PC-3 (cell line): Measurements from ENCODE around the gene RPL10A. TPM values are rescaled to one million over a fixed set of nuclear protein-coding genes. Genes with fewer than 3 reads are reported as not detected.

Experiments
- ATAC-seq: fragments of 200-7000 bp; cut with Tn5 transposase; 2 replicates; pipeline ENCODE4 v1.9.1; 2020; ENCODE audit warnings: mild to moderate bottlenecking, moderate library complexity
- BruUV-seq: library from RNA; stranded (reverse); fragments of 400-500 nt; replicated peaks from 2 replicates; lab custom pipeline; 2021; lab: Mats Ljungman, UMichigan
- CTCF ChIA-PET: fragments of 300-600 bp; sonication (Branson Sonifier 250); formaldehyde crosslinking; loops from one replicate; lab custom pipeline; 2022; ENCODE audit warnings: antibody characterized with exemption; lab: Charles Lee
- POLR2A ChIA-PET: fragments of 300-600 bp; sonication (Branson Sonifier 250); formaldehyde crosslinking; loops from one replicate; lab custom pipeline; 2022; ENCODE audit warnings: antibody characterized with exemption; ENCODE audit not compliant: unreplicated experiment; lab: Charles Lee
- DNase-seq: peaks from one replicate; pipeline ENCODE4 v3.0.0-alpha.2; 2015
- H2AFZ ChIP-seq: fragments of 300-600 bp; sonication (generic); 2 replicates; pipeline ENCODE4 v1.6.0; 2016; ENCODE audit warnings: antibody characterized with exemption, low read length
- H3F3A ChIP-seq: fragments of 300-600 bp; sonication (generic); one replicate; pipeline ENCODE4 v1.6.0; 2017; ENCODE audit warnings: antibody characterized with exemption, low read length, control low read depth, mild to moderate bottlenecking; ENCODE audit not compliant: unreplicated experiment
- H3K27ac ChIP-seq: fragments of 300-600 bp; sonication (generic); 2 replicates; pipeline ENCODE4 v1.5.1; 2016; ENCODE audit warnings: mild to moderate bottlenecking, low read length
- H3K27me3 ChIP-seq: fragments of 300-600 bp; sonication (generic); 2 replicates; pipeline ENCODE4 v1.6.1; 2016; ENCODE audit warnings: low read length, mixed read lengths
- H3K36me3 ChIP-seq: fragments of 300-600 bp; sonication (generic); 2 replicates; pipeline ENCODE4 v1.6.1; 2016; ENCODE audit warnings: low read depth, mixed run types, low read length, mixed read lengths
- H3K4me1 ChIP-seq: fragments of 300-600 bp; sonication (generic); 2 replicates; pipeline ENCODE4 v1.5.1; 2016; ENCODE audit warnings: low read length; ENCODE audit not compliant: insufficient read depth
- H3K4me2 ChIP-seq: fragments of 300-600 bp; sonication (generic); 2 replicates; pipeline ENCODE4 v1.6.0; 2016; ENCODE audit warnings: low read length
- H3K4me3 ChIP-seq: fragments of 300-600 bp; sonication (generic); 2 replicates; pipeline ENCODE4 v1.5.1; 2016; ENCODE audit warnings: mild to moderate bottlenecking, low read length, mixed read lengths
- H3K79me2 ChIP-seq: fragments of 300-600 bp; sonication (generic); 2 replicates; pipeline ENCODE4 v1.6.1; 2017; ENCODE audit warnings: low read length, mixed read lengths
- H3K9ac ChIP-seq: fragments of 300-600 bp; sonication (generic); 2 replicates; pipeline ENCODE4 v1.6.0; 2016; ENCODE audit warnings: mild to moderate bottlenecking, low read length
- H3K9me2 ChIP-seq: fragments of 300-600 bp; sonication (generic); replicated peaks from 2 replicates; pipeline ENCODE4 v1.6.1; 2016; ENCODE audit warnings: mixed run types, low read length, mixed read lengths
- H3K9me3 ChIP-seq: fragments of 300-600 bp; sonication (generic); 2 replicates; pipeline ENCODE4 v1.6.1; 2016; ENCODE audit warnings: low read length, mixed read lengths
- H4K20me1 ChIP-seq: fragments of 300-600 bp; sonication (generic); 2 replicates; pipeline ENCODE4 v1.6.1; 2016; ENCODE audit warnings: low read length, mixed read lengths
- CTCF ChIP-seq: fragments of 300-600 bp; sonication (generic); conservative IDR thresholded peaks from 2 replicates; pipeline ENCODE4 v1.5.1; 2017; ENCODE audit warnings: antibody characterized with exemption, low read depth, mild to moderate bottlenecking, low read length
- EZH2 ChIP-seq: fragments of 300-600 bp; sonication (generic); IDR thresholded peaks from one replicate; pipeline ENCODE4 v1.6.1; 2017; ENCODE audit warnings: antibody characterized with exemption, mild to moderate bottlenecking, low read length; ENCODE audit not compliant: unreplicated experiment
- EZH2phosphoT487 ChIP-seq: fragments of 300-600 bp; sonication (generic); IDR thresholded peaks from 2 replicates; pipeline ENCODE4 v1.6.1; 2018; ENCODE audit warnings: mild to moderate bottlenecking, antibody characterized with exemption, low read length, borderline replicate concordance
- intact Hi-C: fragments of 100-400 bp; cut with micrococcal nuclease; formaldehyde crosslinking; loops from 2 replicates; pipeline ENCODE4 v1.9.0; 2023
- total RNA-seq: library from RNA; depleted of rRNA; stranded (reverse); fragments of >200 nt; gene quantifications from 2 replicates; pipeline ENCODE4 v1.2.3, GENCODE V29; 2014

The RPL10A gene
- total RNA-seq, 1 experiment from 2014 or later = 1,509 TPM

GRCh38 chr6:35448191-35448590, 20.0 kb upstream of the RPL10A start:
- H3F3A ChIP-seq = no peaks in the 10 kb centered on the region
- H4K20me1 ChIP-seq = no peaks in the 10 kb centered on the region
- ATAC-seq = no peak
- no peak for DNase-seq
- intact Hi-C loops = no loop called here
- H3K27me3 ChIP-seq = no peaks in the 10 kb centered on the region
- no peak overlapping the region for H3K4me2 ChIP-seq
- H3K9me2 ChIP-seq = no peaks in the 10 kb centered on the region
- POLR2A ChIA-PET = no interaction called here
- H3K4me1 ChIP-seq = peaks cover 11% of the 10 kb centered on the region
- BruUV-seq = no TSS peak
- H3K9ac ChIP-seq = no peak overlapping the region
- H3K36me3 ChIP-seq = no peaks in the 10 kb centered on the region
- H2AFZ ChIP-seq = no peak overlapping the region
- CTCF ChIA-PET = interaction anchor here (0.6 to 1.2 kb wide), 2 partner anchors 106 to 155 kb away, joined by 3 to 5 read pairs; no protein-coding TSS in a partner anchor
- H3K27ac ChIP-seq = no peak overlapping the region
- TF ChIP-seq EZH2phosphoT487 (no peak), EZH2 (no peak), CTCF (no peak)
- no peak overlapping the region for H3K4me3 ChIP-seq
- peaks cover 6% of the 10 kb centered on the region for H3K79me2 ChIP-seq
- no peaks in the 10 kb centered on the region for H3K9me3 ChIP-seq

- POLR2A ChIA-PET = interaction anchor here (0.5 to 0.6 kb wide), 2 partner anchors 68 to 1032 kb away, joined by 4 to 14 read pairs; no protein-coding TSS in a partner anchor
- 0 out of 2 replicates have a peak overlapping the region, but pooled peaks have one; percentile 26 for H3K4me2 ChIP-seq
- no peaks in the 10 kb centered on the region for H3K36me3 ChIP-seq
- intact Hi-C loops = loop anchor here (1.0 kb wide), 3 partner anchors 34 to 152 kb away; partner anchors contain the start of genes DEF6 and PPARD
- peak overlapping the region; percentile 39 for H3K27ac ChIP-seq
- H3K4me3 ChIP-seq = no peak overlapping the region
- H3K79me2 ChIP-seq = peaks cover 18% of the 10 kb centered on the region
- H3K4me1 ChIP-seq = peaks cover 19% of the 10 kb centered on the region
- 0 out of 2 replicates have a peak overlapping the region, but pooled peaks have one; percentile 19 for H2AFZ ChIP-seq
- peak; percentile 70 for ATAC-seq
- no peaks in the 10 kb centered on the region for H3K9me3 ChIP-seq
- no peaks in the 10 kb centered on the region for H3K9me2 ChIP-seq
- peak overlapping the region; percentile 5; the same call in 1 of the 2 replicates for H3K9ac ChIP-seq
- no peaks in the 10 kb centered on the region for H3F3A ChIP-seq
- H4K20me1 ChIP-seq = no peaks in the 10 kb centered on the region
- H3K27me3 ChIP-seq = no peaks in the 10 kb centered on the region
- DNase-seq = peak; percentile 91
- CTCF ChIA-PET = interaction anchor here (0.8 to 1.5 kb wide), 7 partner anchors 18 to 131 kb away, joined by 3 to 29 read pairs (median 4); partner anchors contain the start of genes PPARD and RPL10A
- no peak for TF ChIP-seq EZH2
- peak; percentile 80 for TF ChIP-seq CTCF
- BruUV-seq = no TSS peak
Measured at GRCh38 chr6:35449287-35449881, 18.8 kb upstream of the RPL10A start.
